Uterus (tissue), 4 donors: Measurements from ENCODE around the gene ZNF440. TPM values are rescaled to one million over a fixed set of nuclear protein-coding genes. Genes with fewer than 3 reads are reported as not detected.
A peak's percentile ranks its signal among the peaks of the same experiment; 100 is the strongest.

ENCODE experiments used
- DNase-seq, 2 donors: peaks; one replicate each; pipeline ENCODE4 v3.0.0-alpha.2; 2019 to 2020
- H3K27ac ChIP-seq, 2 donors: fragments of 200-600 bp; sonication (generic); 1 replicate in 1 of 2; 2 replicates in 1 of 2; pipeline ENCODE4 v1.5.1; 2016 to 2018
- H3K27me3 ChIP-seq, 2 donors: fragments of 200-600 bp; sonication (generic); one replicate each; pipeline ENCODE4 v1.5.1; 2018 to 2019; ENCODE audit warnings: control low read depth in 1 of 2
- H3K36me3 ChIP-seq, 2 donors: fragments of 200-600 bp; sonication (generic); one replicate each; pipeline ENCODE4 v1.5.1; 2019; ENCODE audit warnings: control low read depth in 1 of 2
- H3K4me1 ChIP-seq, 2 donors: fragments of 200-600 bp; sonication (generic); one replicate each; pipeline ENCODE4 v1.5.1; 2018 to 2019; ENCODE audit warnings: control low read depth in 1 of 2
- H3K4me3 ChIP-seq, 2 donors: fragments of 200-600 bp; sonication (generic); 1 replicate in 1 of 2; 2 replicates in 1 of 2; pipeline ENCODE4 v1.5.1; 2018 to 2019; ENCODE audit warnings: mild to moderate bottlenecking in 1 of 2
- H3K9me3 ChIP-seq, 2 donors: fragments of 200-600 bp; sonication (generic); one replicate each; pipeline ENCODE4 v1.5.1; 2019; ENCODE audit warnings: control low read depth in 1 of 2
- CTCF ChIP-seq, 4 experiments: fragments of 200-600 bp in 2 of 4; fragments of 450-650 bp in 2 of 4; sonication (generic) in 2 of 4; IDR thresholded peaks; one replicate each; pipeline ENCODE4 v1.5.1; 2016 to 2019; ENCODE audit warnings: antibody characterized with exemption in 4 of 4, mild to moderate bottlenecking in 2 of 4, moderate library complexity in 1 of 4
- POLR2A ChIP-seq, 2 donors: fragments of 450-650 bp; IDR thresholded peaks; one replicate each; pipeline ENCODE4 v1.6.1; 2016; ENCODE audit warnings: antibody characterized with exemption in 2 of 2, mild to moderate bottlenecking in 1 of 2, moderate library complexity in 1 of 2
- intact Hi-C: fragments of 100-400 bp; cut with DNase I; formaldehyde crosslinking; loops from one replicate; pipeline ENCODE4 v1.15.1; 2023; ENCODE audit warnings: low total_unique reads
- total RNA-seq, 4 donors: library from RNA; depleted of rRNA in 3 of 4; stranded (reverse); fragments of >200 nt in 3 of 4; gene quantifications; one replicate each; pipeline versions ENCODE4 v1.1.0 to v1.2.4, GENCODE V29; 2014 to 2023
- donor health status: DM: yes; HTN: yes; CAD: no.

The ZNF440 gene
- total RNA-seq, 4 donors from 2014 or later: 18.5 to 139 (median 23.0) TPM

- Histone ChIP-seq H3K9me3 (peaks cover 0 to 6% of the 10 kb centered on the region in 2 donors), H3K4me1 (no peaks in the 10 kb centered on the region), H3K36me3 (no peaks in the 10 kb centered on the region), H3K27me3 (no peaks in the 10 kb centered on the region), H3K27ac (no peak overlapping the region), H3K4me3 (no peak overlapping the region)
- no peak for TF ChIP-seq CTCF (IDR thresholded peaks at IDR 0.05)
- no peak for TF ChIP-seq POLR2A (IDR thresholded peaks at IDR 0.05)
- intact Hi-C loops: no loop called here
- DNase-seq: no peak
Measured at GRCh38 chr19:11792942-11793341, 21.1 kb upstream of the ZNF440 start.

- H3K4me3 ChIP-seq: peak overlapping the region in 1 of 2 donors; percentile 41
- intact Hi-C loops: loop anchor here (5.0 kb wide), 1 partner anchor 190 kb away; no protein-coding TSS in a partner anchor
- H3K4me1 ChIP-seq: no peaks in the 10 kb centered on the region
- no peaks in the 10 kb centered on the region for H3K36me3 ChIP-seq
- no peaks in the 10 kb centered on the region for H3K27me3 ChIP-seq
- H3K9me3 ChIP-seq: no peaks in the 10 kb centered on the region
- peak overlapping the region in 1 of 2 donors; percentile 67 for H3K27ac ChIP-seq
- peak; percentile 81 to 89 for DNase-seq
- TF ChIP-seq CTCF (IDR thresholded peaks at IDR 0.05): peak; percentile 84 to 93 (median 88)
- TF ChIP-seq POLR2A (IDR thresholded peaks at IDR 0.05): no peak
Measured at GRCh38 chr19:11797491-11797890, 16.6 kb upstream of the ZNF440 start.

- intact Hi-C loops: loop anchor here (5.0 kb wide), 1 partner anchor 189 kb away; no protein-coding TSS in a partner anchor
- Histone ChIP-seq H3K4me1 (no peaks in the 10 kb centered on the region), H3K9me3 (no peaks in the 10 kb centered on the region), H3K27ac (peak within 1 kb of the TSS; percentile 67 to 76), H3K27me3 (no peaks in the 10 kb centered on the region), H3K36me3 (no peaks in the 10 kb centered on the region), H3K4me3 (peak within 1 kb of the TSS; percentile 41 to 69)
- TF ChIP-seq CTCF (IDR thresholded peaks at IDR 0.05): peak in 3 of 4 experiments; percentile 22 to 32 (median 23)
- TF ChIP-seq POLR2A (IDR thresholded peaks at IDR 0.05): peak; percentile 60 to 79
- peak; percentile 87 to 91 for DNase-seq
Measured at GRCh38 chr19:11798391-11799330, 15.4 kb upstream of the ZNF440 start, which contains the start of gene ZNF491. ZNF491 (plus strand) TSS chr19:11798523; CDS start chr19:11805954, 7,431 bp downstream.

- TF ChIP-seq CTCF (IDR thresholded peaks at IDR 0.05) (no peak), POLR2A (IDR thresholded peaks at IDR 0.05) (no peak)
- DNase-seq: no peak
- Histone ChIP-seq H3K27ac (no peak overlapping the region), H3K4me1 (no peaks in the 10 kb centered on the region), H3K27me3 (no peaks in the 10 kb centered on the region), H3K4me3 (no peak overlapping the region), H3K36me3 (no peaks in the 10 kb centered on the region), H3K9me3 (peaks cover 0 to 25% of the 10 kb centered on the region in 2 donors)
- intact Hi-C loops: no loop called here
Measured at GRCh38 chr19:11806354-11807098, 7.5 kb upstream of the ZNF440 start.
